ENCODE data around the gene PNPLA2.

GRCh38 chr11:870127-870413 is 51.4 kb downstream of the PNPLA2 start:
- TF ChIP-seq POLR2A (IDR thresholded peaks at IDR 0.05) (no peak), POLR2AphosphoS5 (IDR thresholded peaks at IDR 0.05) (no peak)

All from gastroesophageal sphincter (tissue), 2 donors.